HEK293 (cell line): ENCODE results near the gene SLC20A1.

Experiments used
- CTCF ChIP-seq: fragments of 450-650 bp; formaldehyde crosslinking; IDR thresholded peaks from 2 replicates; pipeline ENCODE4 v1.5.1; 2016; ENCODE audit warnings: missing biosample characterization, missing genetic modification characterization
- SETDB1 ChIP-seq: IDR thresholded peaks from one replicate; pipeline ENCODE4 v1.6.1; 2017; ENCODE audit warnings: mild to moderate bottlenecking, low read length, moderate library complexity, mixed read lengths; ENCODE audit not compliant: insufficient read length
- ZBTB7A ChIP-seq: fragments of 450-650 bp; formaldehyde crosslinking; IDR thresholded peaks from 2 replicates; pipeline ENCODE4 v1.5.1; 2016; ENCODE audit warnings: low read depth, missing biosample characterization, missing genetic modification characterization
- ZFP37 ChIP-seq: fragments of 450-650 bp; formaldehyde crosslinking; IDR thresholded peaks from 2 replicates; pipeline ENCODE4 v1.5.1; 2016; ENCODE audit warnings: missing biosample characterization, missing genetic modification characterization
- ZNF624 ChIP-seq: fragments of 450-650 bp; formaldehyde crosslinking; IDR thresholded peaks from 2 replicates; pipeline ENCODE4 v1.5.1; 2017; ENCODE audit warnings: missing biosample characterization, missing genetic modification characterization

- TF ChIP-seq CTCF (tag by site-specific recombination) (no peak), ZNF624 (tag by site-specific recombination) (no peak), ZFP37 (tag by site-specific recombination) (no peak), ZBTB7A (tag by site-specific recombination) (no peak), SETDB1 (no peak)
Measured at GRCh38 chr2:112607680-112608438, 37.9 kb upstream of the SLC20A1 start.
